Mammary epithelial cell (primary cell): ENCODE results near the gene SLC6A19.

Experiments used
- CTCF ChIP-seq, 2 donors: IDR thresholded peaks in 1 of 2; conservative IDR thresholded peaks in 1 of 2; 2 replicates each; pipeline ENCODE4 v1.5.1; 2011 to 2012; ENCODE audit warnings: inconsistent platforms in 2 of 2, low read length in 2 of 2, mild to moderate bottlenecking in 2 of 2, control low read depth in 1 of 2, low read depth in 1 of 2; ENCODE audit not compliant: insufficient read depth in 1 of 2; ENCODE audit errors: extremely low read depth in 1 of 2
- EZH2 ChIP-seq: IDR thresholded peaks from 2 replicates; pipeline ENCODE4 v1.6.1; 2012; ENCODE audit warnings: low read length, inconsistent platforms, borderline replicate concordance

- TF ChIP-seq CTCF (conservative IDR thresholded peaks at IDR 0.05 in 1 of 2, IDR thresholded peaks at IDR 0.05 in 1 of 2; ENCODE audit: extremely low read depth in 1 of 2, insufficient read depth in 1 of 2, low read depth in 1 of 2, low read length in 2 of 2) (no peak), EZH2 (no peak)
Observed at GRCh38 chr5:1253456-1254105, 52.2 kb downstream of the SLC6A19 start.
